ENCODE measurements around the gene HOXA7.

The HOXA7 gene

DNA sequence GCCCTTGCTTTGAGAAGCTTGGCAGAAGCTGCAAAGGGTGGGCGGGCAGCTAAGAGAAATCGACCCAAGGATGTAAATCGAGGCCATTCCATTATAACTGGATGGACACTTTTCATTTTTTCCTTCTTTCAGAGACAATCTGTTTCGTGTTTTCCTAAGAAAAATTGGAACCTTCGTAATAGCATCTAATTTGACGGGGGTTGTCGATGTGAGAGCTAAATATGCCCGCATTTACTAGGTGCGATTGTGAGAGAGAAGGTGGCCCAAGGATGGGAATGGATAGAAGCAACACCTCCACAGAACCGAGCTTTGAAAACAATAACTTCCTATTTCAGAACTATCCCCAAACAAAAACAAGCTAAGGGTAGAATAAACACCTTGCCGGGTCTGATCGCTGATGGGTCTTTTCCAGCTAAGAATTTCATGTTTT, 25.1 kb downstream of the HOXA7 start:
- peak overlapping the region; percentile 50 for H3K4me3 ChIP-seq (ENCODE audit: low read depth, low read length)
- TF ChIP-seq CTCF (IDR thresholded peaks at IDR 0.05; ENCODE audit: low read depth, low read length, missing control alignments) = no peak
- DNase-seq (ENCODE audit: low read depth) = no peak

DNA sequence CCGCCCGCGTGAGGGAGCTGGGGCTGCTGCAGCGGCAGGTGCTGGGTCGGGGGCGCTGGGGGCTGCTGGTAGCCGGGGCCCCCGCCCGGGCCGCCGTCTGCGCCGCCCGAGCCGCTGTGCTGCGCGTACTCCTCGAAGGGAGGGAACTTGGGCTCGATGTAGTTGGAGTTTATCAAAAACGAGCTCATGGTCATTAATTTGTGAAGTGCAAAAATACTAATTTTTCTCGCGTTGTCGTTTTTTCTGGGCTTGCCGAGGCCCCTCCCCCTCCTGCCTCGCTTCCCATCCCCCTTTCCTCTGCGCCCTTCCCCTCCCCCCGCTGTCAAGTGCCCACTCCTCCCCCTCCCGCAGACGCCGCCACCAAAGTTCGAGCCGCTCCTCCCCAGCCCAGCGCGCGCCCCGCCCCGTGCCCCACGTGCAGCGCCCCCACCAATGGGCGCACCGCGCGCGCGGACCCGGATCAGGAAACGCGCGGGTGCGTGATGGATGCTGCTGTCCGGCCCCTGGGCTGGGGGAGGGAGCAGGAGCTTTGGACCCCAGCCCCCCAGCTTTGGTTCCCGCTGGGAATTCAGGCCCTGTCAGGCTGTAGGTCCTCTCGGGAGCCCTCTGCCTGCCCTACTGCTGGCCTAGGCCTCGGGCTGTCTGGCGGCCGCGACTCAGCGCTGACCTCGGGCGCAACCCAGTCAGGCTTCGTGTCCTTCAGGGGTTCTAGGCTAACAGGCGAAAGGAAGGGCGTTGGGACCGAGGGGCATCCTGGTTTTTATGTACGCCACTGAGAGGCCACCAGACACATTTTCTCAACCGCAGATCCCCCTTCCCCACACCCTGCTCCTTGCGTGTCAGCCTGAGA, 25.7 kb downstream of the HOXA7 start, which contains the start of gene HOXA4:
HOXA4 (minus strand) TSS at position 218 of the 850 bp plus-strand sequence; CDS start at position 194, 24 bp downstream.
- peak within 1 kb of the TSS; percentile 50 for H3K4me3 ChIP-seq (ENCODE audit: low read depth, low read length)
- no peak for TF ChIP-seq CTCF (IDR thresholded peaks at IDR 0.05; ENCODE audit: low read depth, low read length, missing control alignments)
- DNase-seq (ENCODE audit: low read depth) = no peak

DNA sequence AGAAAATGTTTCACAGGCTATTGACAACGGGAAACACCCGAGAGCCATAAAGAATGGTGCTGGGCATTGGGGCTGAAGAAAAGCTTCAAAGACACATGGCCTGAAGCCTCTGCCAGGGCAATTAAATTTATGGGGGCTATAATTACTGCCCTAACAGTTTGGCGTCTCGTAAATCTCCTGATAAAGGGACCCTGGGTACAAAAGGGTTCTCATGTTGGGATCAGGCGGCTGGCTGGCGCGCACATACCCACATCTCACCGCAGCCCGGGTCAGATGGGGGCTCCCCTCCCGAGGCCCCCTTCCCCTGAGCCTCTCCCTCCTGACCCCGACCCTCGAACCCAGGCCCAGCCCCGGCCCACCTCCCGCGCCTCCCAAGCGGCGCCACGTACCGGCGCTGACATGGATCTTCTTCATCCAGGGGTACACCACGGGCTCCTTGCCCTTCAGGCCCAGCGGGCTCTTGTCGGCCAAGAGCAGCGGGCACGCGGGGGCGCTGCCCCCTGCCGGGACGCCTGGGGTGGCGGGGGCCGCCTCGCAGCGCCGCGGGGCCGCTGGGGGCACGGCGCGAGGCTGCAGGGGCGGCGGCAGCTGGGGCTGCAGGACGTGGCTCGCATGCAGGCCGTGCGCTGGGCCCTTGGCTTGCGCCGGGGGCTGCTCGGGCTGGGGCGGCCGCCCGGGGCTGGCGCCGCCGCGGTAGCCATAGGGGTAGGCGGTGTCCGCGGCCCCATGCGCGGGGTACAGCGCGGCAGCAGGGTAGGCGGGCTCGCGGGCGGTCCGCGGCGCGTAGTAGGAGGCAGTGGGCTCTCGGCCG, 26.5 kb downstream of the HOXA7 start:
- no peak for DNase-seq (ENCODE audit: low read depth)
- H3K4me3 ChIP-seq (ENCODE audit: low read depth, low read length) = no peak overlapping the region; the same call in 1 of the 2 replicates
- TF ChIP-seq CTCF (IDR thresholded peaks at IDR 0.05; ENCODE audit: low read depth, low read length, missing control alignments) = no peak

DNA sequence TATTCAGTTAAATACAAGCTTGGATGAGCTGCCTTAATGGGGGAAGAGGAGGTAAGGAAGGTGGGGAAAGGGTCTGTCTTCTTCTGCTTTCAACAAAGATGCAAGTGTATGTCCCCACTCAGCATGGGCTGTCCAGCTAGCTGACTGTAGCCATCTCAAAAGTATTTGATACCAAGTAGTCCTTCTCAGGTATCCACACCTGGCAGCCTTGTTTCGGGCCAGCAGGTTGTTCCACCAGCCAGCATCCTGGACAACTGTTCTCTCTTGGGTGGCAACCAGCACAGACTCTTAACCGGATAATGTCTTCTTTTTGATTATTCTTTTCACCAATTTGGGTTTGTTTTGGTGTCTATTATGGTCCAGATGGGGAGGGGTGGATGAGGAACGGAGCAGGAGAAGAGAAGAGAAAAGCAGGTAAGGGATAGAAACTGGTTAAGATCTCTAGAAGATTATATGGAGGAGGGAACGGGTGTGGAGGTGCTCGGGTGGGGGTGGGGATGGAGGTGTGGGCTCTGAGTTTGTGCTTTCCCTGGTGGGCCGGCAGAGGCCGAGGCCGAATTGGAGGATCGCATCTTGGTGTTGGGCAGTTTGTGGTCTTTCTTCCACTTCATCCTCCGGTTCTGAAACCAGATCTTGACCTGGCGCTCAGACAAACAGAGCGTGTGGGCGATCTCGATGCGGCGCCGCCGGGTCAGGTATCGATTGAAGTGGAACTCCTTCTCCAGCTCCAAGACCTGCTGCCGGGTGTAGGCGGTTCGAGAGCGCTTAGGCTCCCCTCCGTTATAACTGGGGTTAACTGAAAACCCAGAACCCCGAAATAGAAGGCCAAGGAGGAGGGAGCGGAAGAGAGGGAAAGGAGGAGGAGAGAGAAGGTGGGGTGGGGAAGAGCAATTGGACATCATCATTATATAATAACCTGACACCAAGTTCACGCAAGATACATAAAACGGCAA, 27.4 kb downstream of the HOXA7 start:
- DNase-seq (ENCODE audit: low read depth) = no peak
- H3K4me3 ChIP-seq (ENCODE audit: low read depth, low read length) = no peak overlapping the region
- no peak for TF ChIP-seq CTCF (IDR thresholded peaks at IDR 0.05; ENCODE audit: low read depth, low read length, missing control alignments)

- no peak overlapping the region for H3K4me3 ChIP-seq (ENCODE audit: low read depth, low read length)
- TF ChIP-seq CTCF (IDR thresholded peaks at IDR 0.05; ENCODE audit: low read depth, low read length, missing control alignments) = no peak
- no peak for DNase-seq (ENCODE audit: low read depth)
Observed at GRCh38 chr7:27128034-27128433, 28.4 kb downstream of the HOXA7 start.

- no peak for DNase-seq (ENCODE audit: low read depth)
- TF ChIP-seq CTCF (IDR thresholded peaks at IDR 0.05; ENCODE audit: low read depth, low read length, missing control alignments) = no peak
- H3K4me3 ChIP-seq (ENCODE audit: low read depth, low read length) = no peak overlapping the region
Observed at GRCh38 chr7:27126596-27127327, 29.7 kb downstream of the HOXA7 start.

All from GM12864 (cell line).